ENCODE measurements around the gene VPS37B.

DNA sequence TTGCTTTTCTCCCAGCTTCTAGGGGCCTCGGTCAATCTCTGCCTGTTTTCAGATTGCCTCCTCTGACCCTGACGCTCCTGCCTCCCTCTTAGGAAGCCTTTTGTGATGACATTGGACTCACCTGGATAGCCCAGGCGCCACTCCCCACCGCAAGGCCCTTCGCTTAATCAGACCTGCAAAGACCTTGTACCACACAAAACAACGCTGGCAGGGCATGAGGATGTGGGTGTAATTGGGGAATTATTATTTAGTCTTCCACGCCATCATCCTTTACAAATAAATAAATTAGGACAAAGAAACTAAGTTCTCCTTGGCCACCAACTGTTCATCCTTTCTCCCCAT is 7.7 kb upstream of the VPS37B start:
- TF ChIP-seq, protein P1, sequence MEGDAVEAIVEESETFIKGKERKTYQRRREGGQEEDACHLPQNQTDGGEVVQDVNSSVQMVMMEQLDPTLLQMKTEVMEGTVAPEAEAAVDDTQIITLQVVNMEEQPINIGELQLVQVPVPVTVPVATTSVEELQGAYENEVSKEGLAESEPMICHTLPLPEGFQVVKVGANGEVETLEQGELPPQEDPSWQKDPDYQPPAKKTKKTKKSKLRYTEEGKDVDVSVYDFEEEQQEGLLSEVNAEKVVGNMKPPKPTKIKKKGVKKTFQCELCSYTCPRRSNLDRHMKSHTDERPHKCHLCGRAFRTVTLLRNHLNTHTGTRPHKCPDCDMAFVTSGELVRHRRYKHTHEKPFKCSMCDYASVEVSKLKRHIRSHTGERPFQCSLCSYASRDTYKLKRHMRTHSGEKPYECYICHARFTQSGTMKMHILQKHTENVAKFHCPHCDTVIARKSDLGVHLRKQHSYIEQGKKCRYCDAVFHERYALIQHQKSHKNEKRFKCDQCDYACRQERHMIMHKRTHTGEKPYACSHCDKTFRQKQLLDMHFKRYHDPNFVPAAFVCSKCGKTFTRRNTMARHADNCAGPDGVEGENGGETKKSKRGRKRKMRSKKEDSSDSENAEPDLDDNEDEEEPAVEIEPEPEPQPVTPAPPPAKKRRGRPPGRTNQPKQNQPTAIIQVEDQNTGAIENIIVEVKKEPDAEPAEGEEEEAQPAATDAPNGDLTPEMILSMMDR (IDR thresholded peaks at IDR 0.05), result no peak
- no peak for TF ChIP-seq POLR2A (IDR thresholded peaks at IDR 0.05)
